HG03439 (cell line): ENCODE data around the gene RAMP1.

Source experiments
- ATAC-seq: cut with Tn5 transposase; IDR thresholded peaks from one replicate; pipeline ENCODE4 v1.9.1; 2021; ENCODE audit warnings: mild to moderate bottlenecking, moderate library complexity; ENCODE audit not compliant: unreplicated experiment

RAMP1 gene

DNA sequence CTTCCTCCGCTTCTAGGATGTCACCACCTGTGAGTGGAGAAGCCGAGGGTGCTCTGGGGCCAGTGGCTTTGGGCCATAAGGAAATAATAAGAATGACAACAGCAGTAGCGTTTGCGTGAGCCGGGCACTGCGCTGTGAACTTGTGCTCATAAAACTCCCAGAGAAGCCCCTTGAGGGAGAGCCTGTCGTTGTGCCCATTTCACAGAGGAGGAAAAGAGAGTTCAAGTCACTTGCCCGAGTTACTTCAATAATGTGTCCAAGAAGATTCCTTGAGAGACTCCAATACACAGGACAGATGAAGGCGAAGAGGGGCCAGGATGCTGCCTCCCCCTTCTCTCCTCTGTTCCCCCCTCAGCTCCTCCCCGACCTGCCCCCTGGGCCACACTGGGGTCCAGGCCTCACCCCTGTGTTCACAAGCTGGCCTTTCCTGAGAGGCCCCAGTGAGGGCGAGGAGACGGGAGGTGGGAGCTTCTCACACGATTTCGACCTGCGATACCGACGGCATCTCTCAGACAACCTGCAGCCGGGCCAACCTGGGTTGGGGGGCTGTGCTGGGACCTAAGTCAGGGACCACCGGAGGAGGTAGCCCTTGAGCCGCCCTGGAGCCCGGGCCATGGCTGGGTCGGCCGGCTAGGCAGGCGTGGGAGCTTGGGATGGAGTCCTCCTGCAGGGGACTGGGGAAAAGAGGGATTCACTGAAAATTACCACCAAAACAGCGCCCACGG, 53.9 kb downstream of the RAMP1 start:
- no peak for ATAC-seq

DNA sequence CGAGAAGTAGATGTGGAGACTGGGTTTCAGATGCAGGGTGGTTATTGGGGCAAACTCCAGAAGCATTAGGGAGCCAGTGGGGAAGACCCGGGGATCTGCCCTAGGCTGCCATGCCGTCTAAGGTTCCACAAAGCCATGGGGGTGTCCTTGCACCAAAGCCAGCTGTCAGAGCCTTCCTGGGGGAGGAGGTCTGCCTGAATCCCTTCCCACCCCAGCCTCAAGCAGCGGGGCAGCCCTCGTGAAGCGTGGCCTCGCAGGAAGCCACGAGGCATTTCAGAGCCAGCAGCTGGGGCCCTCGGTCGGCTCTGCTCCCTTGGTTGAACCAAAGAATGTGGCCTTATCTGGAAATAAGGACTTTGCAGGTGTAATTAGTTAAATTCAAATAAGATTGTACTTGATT, 56.2 kb downstream of the RAMP1 start:
- no peak for ATAC-seq

DNA sequence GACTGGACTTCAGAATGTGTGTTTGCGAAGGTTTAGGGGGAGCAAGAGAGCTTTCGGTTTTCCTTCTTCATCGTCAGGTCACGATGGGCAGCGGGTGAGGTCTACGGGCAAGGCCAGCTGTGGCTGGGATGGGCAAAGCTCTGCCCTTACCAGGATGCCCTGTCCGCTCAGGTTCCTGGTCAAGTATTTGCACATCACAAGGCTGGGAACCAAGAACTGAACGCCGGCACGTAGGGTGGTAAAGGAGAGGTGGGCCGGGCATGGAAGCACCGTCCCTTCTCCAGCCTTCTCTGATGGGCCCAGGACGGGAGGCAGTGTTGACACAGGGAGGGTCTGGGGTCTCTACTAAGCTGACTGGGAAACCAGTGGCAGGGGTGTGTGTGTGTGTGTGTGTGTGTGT, 56.9 kb downstream of the RAMP1 start:
- no peak for ATAC-seq

- no peak for ATAC-seq
These were observed 58.4 kb downstream of the RAMP1 start for GRCh38 chr2:237917696-237918374.

GRCh38 chr2:237919593-237919992, 60.2 kb downstream of the RAMP1 start:
- no peak for ATAC-seq

GRCh38 chr2:237920673-237921072, 61.2 kb downstream of the RAMP1 start:
- ATAC-seq = no peak

DNA sequence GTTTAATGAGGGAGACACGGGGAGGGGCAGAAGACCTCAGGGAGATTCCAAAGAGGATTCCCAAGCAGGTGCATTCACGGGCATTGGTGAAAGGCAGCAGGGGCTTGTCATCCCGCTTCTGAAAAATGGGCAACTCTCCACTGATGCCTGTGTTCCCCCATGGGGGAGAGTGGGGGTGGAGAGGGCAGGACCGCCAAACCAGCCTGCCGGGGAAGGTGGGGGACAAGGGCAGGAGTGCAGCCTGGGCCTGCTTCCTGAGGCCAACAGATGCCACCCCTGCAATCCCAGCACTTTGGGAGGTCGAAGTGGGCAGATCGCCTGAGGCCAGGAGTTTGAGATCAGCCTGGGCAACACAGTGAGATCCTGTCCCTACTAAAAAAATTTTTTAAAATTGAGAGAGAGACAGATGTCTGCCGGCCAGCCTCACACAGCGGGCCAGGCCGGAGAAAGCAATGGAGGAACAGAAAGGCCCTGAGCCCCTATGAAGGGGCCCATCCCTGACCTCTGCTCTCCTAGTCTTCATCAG, 62.6 kb downstream of the RAMP1 start:
- no peak for ATAC-seq

DNA sequence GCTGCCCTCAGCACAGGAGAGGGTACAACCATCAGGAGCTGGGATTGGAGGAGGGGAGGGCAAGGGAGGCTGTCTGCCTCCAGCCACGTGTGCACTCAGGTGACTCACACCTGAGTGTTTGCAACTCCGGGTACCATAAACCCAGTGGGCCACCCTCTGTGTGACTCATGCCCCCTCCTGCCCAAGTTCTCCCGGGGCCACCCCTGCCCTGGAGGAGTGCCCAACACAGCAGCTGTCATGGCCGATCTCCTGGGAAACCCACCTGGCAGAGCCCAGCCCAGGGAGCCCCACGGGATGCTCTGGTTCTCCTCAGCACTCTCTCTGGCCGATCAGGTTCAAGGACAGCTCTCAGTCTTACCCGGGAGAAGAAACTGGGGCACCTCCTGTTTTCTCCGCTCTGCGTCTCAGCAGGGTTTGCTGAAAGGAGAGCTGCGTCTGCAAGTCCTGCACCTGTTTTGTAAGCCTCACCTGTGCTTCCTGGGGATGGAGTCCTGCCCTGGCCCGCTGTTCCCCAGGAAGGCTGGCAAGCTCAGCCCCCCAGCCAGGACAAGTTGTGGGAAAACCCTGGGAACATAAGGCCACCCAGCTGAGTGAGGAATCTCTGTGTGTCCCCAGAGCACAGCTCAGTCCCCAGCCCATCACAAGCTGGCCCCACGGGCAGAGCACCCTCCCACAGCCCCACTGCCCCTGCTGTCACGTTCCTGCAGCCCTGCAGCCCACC, 63.4 kb downstream of the RAMP1 start:
- ATAC-seq = no peak

DNA sequence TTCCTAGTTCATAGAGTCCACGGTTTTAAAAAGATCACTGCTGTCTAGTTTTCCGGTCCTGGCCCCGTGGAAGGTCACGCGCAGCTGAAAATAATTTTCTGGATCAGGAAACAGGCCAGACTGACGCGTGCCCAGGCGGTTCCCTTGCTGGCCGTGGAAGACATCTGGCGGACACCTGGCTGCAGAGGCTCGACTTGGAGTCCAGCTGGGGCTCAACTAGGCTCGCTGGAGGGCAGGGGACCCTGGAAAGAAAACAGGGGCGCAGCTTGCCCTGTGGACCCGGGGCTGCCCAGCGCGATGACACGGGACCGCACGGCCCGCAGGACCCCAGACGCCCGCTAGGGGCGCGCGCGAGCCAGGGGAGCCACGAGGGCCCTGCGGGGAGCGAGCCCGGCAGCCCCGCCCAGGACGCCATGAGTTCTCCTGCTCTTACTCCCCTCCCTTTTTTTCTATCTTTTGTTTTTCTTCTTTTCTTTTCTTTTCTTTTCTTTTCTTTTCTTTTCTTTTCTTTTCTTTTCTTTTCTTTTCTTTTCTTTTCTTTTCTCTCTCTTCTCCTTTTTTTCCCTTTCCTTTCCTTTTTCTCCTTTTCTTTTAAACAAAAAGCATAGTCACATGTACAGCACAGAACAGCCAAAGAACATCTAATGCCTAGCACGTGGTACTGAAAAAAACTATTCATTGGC, 64.2 kb downstream of the RAMP1 start:
- no peak for ATAC-seq

- ATAC-seq = no peak
These were observed 64.7 kb downstream of the RAMP1 start for GRCh38 chr2:237924164-237924534.

DNA sequence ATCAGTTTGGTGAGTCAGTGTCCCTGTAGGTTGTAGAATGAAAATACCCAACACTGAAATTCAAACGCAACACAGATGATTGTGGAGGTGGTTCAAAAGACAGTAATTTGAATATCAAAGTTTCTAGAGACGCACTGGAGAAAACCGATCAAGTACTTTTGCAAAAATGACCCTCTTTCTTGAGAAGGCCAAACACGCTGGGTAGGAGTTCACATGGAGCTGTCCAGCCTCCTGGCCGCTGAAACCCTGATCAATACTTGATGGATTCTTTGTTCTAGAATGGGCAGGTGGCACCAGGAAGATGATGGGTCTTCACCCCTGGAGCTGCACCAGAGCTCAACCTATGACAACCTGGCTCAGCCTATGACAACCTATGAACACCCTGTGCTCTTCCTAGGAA, 67.7 kb downstream of the RAMP1 start:
- no peak for ATAC-seq

DNA sequence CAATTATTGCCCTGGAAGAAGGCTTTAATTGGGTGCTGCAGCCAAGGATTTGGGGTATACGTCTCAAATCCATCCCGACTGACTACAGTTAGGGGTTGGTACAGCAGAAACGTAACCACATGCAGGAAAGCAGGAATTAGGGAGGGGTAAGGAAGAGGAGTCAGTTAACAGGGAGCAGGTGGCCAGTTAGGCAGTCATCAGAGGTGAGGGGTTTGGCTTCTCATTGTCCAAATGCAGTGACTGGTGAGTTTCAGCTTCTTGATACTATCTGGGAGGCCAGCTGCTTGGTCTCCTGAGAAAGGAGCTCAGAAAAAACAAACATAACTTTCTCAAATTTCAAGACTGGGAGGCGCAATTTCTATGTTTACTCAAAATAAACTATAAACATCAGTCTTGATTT, 68.6 kb downstream of the RAMP1 start:
- no peak for ATAC-seq

GRCh38 chr2:237929979-237930378, 70.6 kb downstream of the RAMP1 start:
- no peak for ATAC-seq

GRCh38 chr2:237931205-237931721, 71.8 kb downstream of the RAMP1 start:
- ATAC-seq = no peak

DNA sequence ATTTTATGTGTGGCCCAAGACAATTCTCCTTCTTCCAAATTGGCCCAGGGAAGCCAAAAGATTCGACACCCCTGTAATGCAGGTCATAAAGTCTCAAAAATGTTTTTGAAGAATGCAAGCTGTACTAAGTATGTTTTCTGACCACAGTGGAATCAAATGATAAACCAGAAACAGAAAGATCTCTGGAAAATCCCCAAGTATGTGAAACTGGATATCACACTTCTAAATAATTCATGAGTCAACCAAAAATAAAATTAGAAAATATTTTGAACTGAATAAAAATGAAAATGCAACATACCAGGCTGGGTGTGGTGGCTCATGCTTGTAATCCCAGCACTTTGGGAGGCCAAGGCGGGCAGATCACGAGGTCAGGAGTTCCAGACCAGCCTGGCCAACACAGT, 73.3 kb downstream of the RAMP1 start:
- ATAC-seq = no peak

GRCh38 chr2:237934186-237934585, 74.8 kb downstream of the RAMP1 start:
- no peak for ATAC-seq

GRCh38 chr2:237935740-237936452, 76.5 kb downstream of the RAMP1 start:
- ATAC-seq = no peak

- ATAC-seq = no peak
These were observed 79.8 kb downstream of the RAMP1 start for GRCh38 chr2:237939251-237939650.

DNA sequence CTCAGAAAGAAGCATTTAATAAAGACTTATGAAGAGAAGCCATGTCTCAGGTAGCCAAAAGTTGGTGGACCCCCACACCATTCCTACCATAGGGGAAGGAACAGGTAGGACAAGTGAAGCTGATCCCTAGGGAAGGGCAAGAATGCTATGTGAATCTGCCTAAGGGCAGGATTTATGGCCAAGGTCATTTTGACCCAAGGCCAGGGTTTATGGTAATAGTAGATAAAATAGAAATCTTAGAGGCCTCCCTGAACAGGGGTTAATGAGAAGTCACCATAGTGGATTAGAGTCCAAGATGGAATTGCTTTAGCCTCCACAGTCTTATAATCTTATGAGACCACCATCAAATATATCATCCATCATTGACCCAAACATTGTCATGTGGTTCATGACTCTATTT, 81.4 kb downstream of the RAMP1 start:
- ATAC-seq = no peak

DNA sequence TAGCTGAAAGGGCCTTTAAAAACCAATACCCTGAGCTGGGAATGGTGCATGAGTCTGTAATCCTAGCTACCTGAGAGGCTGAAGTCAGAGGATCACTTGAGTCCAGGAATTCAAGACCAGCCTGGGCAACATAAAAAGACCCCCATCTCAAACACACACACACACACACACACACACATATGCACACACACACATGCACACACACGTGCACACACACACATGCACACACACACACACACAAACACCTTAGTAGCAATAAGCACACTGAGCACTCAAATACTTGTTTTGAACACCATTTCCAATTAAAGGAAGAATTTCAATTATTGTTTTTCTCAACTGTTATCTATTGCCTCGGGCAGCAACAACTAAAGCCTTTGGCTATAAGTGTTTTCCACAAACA, 81.8 kb downstream of the RAMP1 start:
- ATAC-seq = no peak
